ENCODE measurements around the gene FKBP4.

The FKBP4 gene

GRCh38 chr12:2813214-2814185, 18.7 kb downstream of the FKBP4 start:
- DNase-seq (ENCODE audit: low spot score): peak; percentile 43

- DNase-seq (ENCODE audit: low spot score): no peak
Measured at GRCh38 chr12:2819810-2820209, 25.0 kb downstream of the FKBP4 start.

GRCh38 chr12:2820432-2820831, 25.7 kb downstream of the FKBP4 start:
- DNase-seq (ENCODE audit: low spot score): no peak

GRCh38 chr12:2823483-2823882, 28.7 kb downstream of the FKBP4 start:
- no peak for DNase-seq (ENCODE audit: low spot score)

- no peak for DNase-seq (ENCODE audit: low spot score)
Measured at GRCh38 chr12:2824541-2824940, 29.8 kb downstream of the FKBP4 start.

GRCh38 chr12:2825132-2825531, 30.4 kb downstream of the FKBP4 start:
- peak; percentile 24 for DNase-seq (ENCODE audit: low spot score)

GRCh38 chr12:2826036-2826435, 31.3 kb downstream of the FKBP4 start:
- no peak for DNase-seq (ENCODE audit: low spot score)

- DNase-seq (ENCODE audit: low spot score): no peak
Measured at GRCh38 chr12:2826721-2827515, 32.1 kb downstream of the FKBP4 start.

- DNase-seq (ENCODE audit: low spot score): no peak
Measured at GRCh38 chr12:2829275-2829674, 34.5 kb downstream of the FKBP4 start.

- DNase-seq (ENCODE audit: low spot score): no peak
Measured at GRCh38 chr12:2832550-2833127, 37.9 kb downstream of the FKBP4 start.

GRCh38 chr12:2833327-2833726, 38.6 kb downstream of the FKBP4 start:
- no peak for DNase-seq (ENCODE audit: low spot score)

GRCh38 chr12:2833810-2834209, 39.0 kb downstream of the FKBP4 start:
- no peak for DNase-seq (ENCODE audit: low spot score)

- DNase-seq (ENCODE audit: low spot score): peak; percentile 72
Measured at GRCh38 chr12:2834581-2835491, 40.1 kb downstream of the FKBP4 start, which contains the start of gene NRIP2. Gene NRIP2 (minus strand): TSS chr12:2835035. CDS start chr12:2834983, 52 bp downstream.

GRCh38 chr12:2835691-2836403, 41.1 kb downstream of the FKBP4 start:
- DNase-seq (ENCODE audit: low spot score): no peak

- no peak for DNase-seq (ENCODE audit: low spot score)
Measured at GRCh38 chr12:2836574-2836973, 41.8 kb downstream of the FKBP4 start.

- no peak for DNase-seq (ENCODE audit: low spot score)
Measured at GRCh38 chr12:2841056-2841650, 46.4 kb downstream of the FKBP4 start.

- DNase-seq (ENCODE audit: low spot score): no peak
Measured at GRCh38 chr12:2842948-2843347, 48.2 kb downstream of the FKBP4 start.

- no peak for DNase-seq (ENCODE audit: low spot score)
Measured at GRCh38 chr12:2844786-2845185, 50.0 kb downstream of the FKBP4 start.

- DNase-seq (ENCODE audit: low spot score): no peak
Measured at GRCh38 chr12:2845280-2845679, 50.5 kb downstream of the FKBP4 start.

GRCh38 chr12:2851931-2852330, 57.2 kb downstream of the FKBP4 start:
- DNase-seq (ENCODE audit: low spot score): no peak

Measured in putamen (tissue), 1 donor.